ENCODE data around the gene INSR. TPM values are rescaled to one million over a fixed set of nuclear protein-coding genes. Genes with fewer than 3 reads are reported as not detected.

Gene INSR
- total RNA-seq, 1 donor from 2014 or later, result 37.5 TPM

GRCh38 chr19:7304200-7304599, 10.0 kb upstream of the INSR start:
- H3K4me1 ChIP-seq, result no peaks in the 10 kb centered on the region
- intact Hi-C loops (cut with DNase I), result no loop called here
- no peak for ATAC-seq

GRCh38 chr19:7303470-7303869, 9.3 kb upstream of the INSR start:
- Histone ChIP-seq H3K27ac (no peak overlapping the region), H3K27me3 (no peaks in the 10 kb centered on the region), H3K9me3 (no peaks in the 10 kb centered on the region), H3K4me1 (no peaks in the 10 kb centered on the region), H3K4me3 (no peak overlapping the region), H3K36me3 (no peaks in the 10 kb centered on the region)
- DNase-seq (no peak), ATAC-seq (no peak)
- no peak for TF ChIP-seq CTCF (IDR thresholded peaks at IDR 0.05)
- intact Hi-C loops (cut with DNase I), result no loop called here

More at GRCh38 chr19:7304200-7304599, 10.0 kb upstream of the INSR start:
- Histone ChIP-seq H3K9me3 (no peaks in the 10 kb centered on the region), H3K27ac (no peak overlapping the region), H3K4me3 (no peak overlapping the region), H3K27me3 (no peaks in the 10 kb centered on the region), H3K36me3 (no peaks in the 10 kb centered on the region)
- no peak for TF ChIP-seq CTCF (IDR thresholded peaks at IDR 0.05)
- no peak for DNase-seq

GRCh38 chr19:7301525-7301924, 7.3 kb upstream of the INSR start:
- DNase-seq (no peak), ATAC-seq (no peak)
- H3K4me1 ChIP-seq, result no peaks in the 10 kb centered on the region
- intact Hi-C loops (cut with DNase I), result no loop called here
- H3K4me3 ChIP-seq, result no peak overlapping the region
- no peak overlapping the region for H3K27ac ChIP-seq
- no peaks in the 10 kb centered on the region for H3K9me3 ChIP-seq
- H3K27me3 ChIP-seq, result no peaks in the 10 kb centered on the region
- TF ChIP-seq CTCF (IDR thresholded peaks at IDR 0.05), result no peak
- H3K36me3 ChIP-seq, result no peaks in the 10 kb centered on the region

GRCh38 chr19:7297742-7298141, 3.5 kb upstream of the INSR start:
- H3K4me3 ChIP-seq, result no peak overlapping the region
- no peak for TF ChIP-seq CTCF (IDR thresholded peaks at IDR 0.05)
- peaks cover 11% of the 10 kb centered on the region for H3K4me1 ChIP-seq
- DNase-seq (no peak), ATAC-seq (no peak)
- no peaks in the 10 kb centered on the region for H3K9me3 ChIP-seq
- no peaks in the 10 kb centered on the region for H3K36me3 ChIP-seq
- H3K27me3 ChIP-seq, result no peaks in the 10 kb centered on the region
- no peak overlapping the region for H3K27ac ChIP-seq
- intact Hi-C loops (cut with DNase I), result loop anchor here (10.0 kb wide), 1 partner anchor 103 kb away; no protein-coding TSS in a partner anchor

GRCh38 chr19:7295912-7296536, 1.8 kb upstream of the INSR start:
- TF ChIP-seq CTCF (IDR thresholded peaks at IDR 0.05), result no peak
- ATAC-seq, result no peak
- no peaks in the 10 kb centered on the region for H3K36me3 ChIP-seq
- peaks cover 14% of the 10 kb centered on the region for H3K4me1 ChIP-seq
- DNase-seq, result no peak
- no peak overlapping the region for H3K4me3 ChIP-seq
- no peak overlapping the region for H3K27ac ChIP-seq
- H3K27me3 ChIP-seq, result no peaks in the 10 kb centered on the region
- intact Hi-C loops (cut with DNase I), result loop anchor here (10.0 kb wide), 1 partner anchor 101 kb away; no protein-coding TSS in a partner anchor
- no peaks in the 10 kb centered on the region for H3K9me3 ChIP-seq
